Measurements from ENCODE around the gene GADD45A.
"Not testable (repeated sequence)": the region's sequence is repeated elsewhere in the genome, so short reads cannot be mapped to it uniquely, and the experiment has no call there.

The GADD45A gene

GRCh38 chr1:67722292-67722944, 37.4 kb downstream of the GADD45A start:
- no peak for DNase-seq

GRCh38 chr1:67723126-67723525, 38.1 kb downstream of the GADD45A start:
- DNase-seq = no peak

- no peak for DNase-seq
Observed at GRCh38 chr1:67723620-67724019, 38.6 kb downstream of the GADD45A start.

- DNase-seq = no peak
Observed at GRCh38 chr1:67724928-67725560, 40.0 kb downstream of the GADD45A start.

- DNase-seq = no peak
Observed at GRCh38 chr1:67726224-67726623, 41.2 kb downstream of the GADD45A start.

GRCh38 chr1:67729872-67730271, 44.9 kb downstream of the GADD45A start:
- DNase-seq = no peak

- not testable (repeated sequence) for DNase-seq
Observed at GRCh38 chr1:67730312-67730711, 45.3 kb downstream of the GADD45A start.

- DNase-seq = no peak
Observed at GRCh38 chr1:67731322-67731721, 46.3 kb downstream of the GADD45A start.

- DNase-seq = no peak
Observed at GRCh38 chr1:67732750-67733151, 47.8 kb downstream of the GADD45A start.

GRCh38 chr1:67733681-67734322, 48.8 kb downstream of the GADD45A start:
- no peak for DNase-seq

GRCh38 chr1:67734323-67734690, 49.3 kb downstream of the GADD45A start:
- no peak for DNase-seq

GRCh38 chr1:67735206-67735605, 50.2 kb downstream of the GADD45A start:
- no peak for DNase-seq

GRCh38 chr1:67735806-67736627, 51.0 kb downstream of the GADD45A start:
- DNase-seq = no peak

- no peak for DNase-seq
Observed at GRCh38 chr1:67736750-67737149, 51.7 kb downstream of the GADD45A start.

- DNase-seq = no peak
Observed at GRCh38 chr1:67737875-67738274, 52.9 kb downstream of the GADD45A start.
